ENCODE results near the gene DIP2C. TPM values are rescaled to one million over a fixed set of nuclear protein-coding genes. Genes with fewer than 3 reads are reported as not detected.

The DIP2C gene
- total and polyA plus RNA-seq, 2 experiments from 2014 or later = 9.1 to 15.8 TPM

DNA sequence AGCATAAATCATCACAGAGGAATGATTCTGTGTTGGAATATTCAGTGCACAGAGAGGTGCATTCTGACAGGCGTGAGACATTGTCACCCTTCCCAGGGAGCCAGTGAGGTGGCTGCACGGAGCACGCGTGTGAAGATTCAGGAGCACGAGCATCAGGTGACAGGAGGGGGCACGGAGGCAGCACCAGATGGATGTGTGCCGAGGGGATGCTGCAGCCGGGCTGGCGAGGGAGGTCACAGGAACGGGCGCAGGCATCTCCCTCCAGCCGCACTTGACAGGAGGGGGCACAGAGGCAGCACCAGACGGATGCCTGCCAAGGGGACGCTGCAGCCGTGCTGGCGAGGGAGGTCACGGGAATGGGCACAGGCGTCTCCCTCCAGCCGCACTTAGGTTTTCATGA lies 66.5 kb downstream of the DIP2C start:
- H3K36me3 ChIP-seq = no peaks in the 10 kb centered on the region
- H3K4me3 ChIP-seq = no peak overlapping the region
- DNase-seq (ENCODE audit: low read depth in 1 of 2, low spot score in 1 of 2) = no peak
- no peaks in the 10 kb centered on the region for H3K27me3 ChIP-seq
- H3K4me1 ChIP-seq (ENCODE audit: low read depth) = peaks cover 27% of the 10 kb centered on the region
- no peaks in the 10 kb centered on the region for H3K9me3 ChIP-seq (ENCODE audit: low read depth)
- TF ChIP-seq, protein P1, sequence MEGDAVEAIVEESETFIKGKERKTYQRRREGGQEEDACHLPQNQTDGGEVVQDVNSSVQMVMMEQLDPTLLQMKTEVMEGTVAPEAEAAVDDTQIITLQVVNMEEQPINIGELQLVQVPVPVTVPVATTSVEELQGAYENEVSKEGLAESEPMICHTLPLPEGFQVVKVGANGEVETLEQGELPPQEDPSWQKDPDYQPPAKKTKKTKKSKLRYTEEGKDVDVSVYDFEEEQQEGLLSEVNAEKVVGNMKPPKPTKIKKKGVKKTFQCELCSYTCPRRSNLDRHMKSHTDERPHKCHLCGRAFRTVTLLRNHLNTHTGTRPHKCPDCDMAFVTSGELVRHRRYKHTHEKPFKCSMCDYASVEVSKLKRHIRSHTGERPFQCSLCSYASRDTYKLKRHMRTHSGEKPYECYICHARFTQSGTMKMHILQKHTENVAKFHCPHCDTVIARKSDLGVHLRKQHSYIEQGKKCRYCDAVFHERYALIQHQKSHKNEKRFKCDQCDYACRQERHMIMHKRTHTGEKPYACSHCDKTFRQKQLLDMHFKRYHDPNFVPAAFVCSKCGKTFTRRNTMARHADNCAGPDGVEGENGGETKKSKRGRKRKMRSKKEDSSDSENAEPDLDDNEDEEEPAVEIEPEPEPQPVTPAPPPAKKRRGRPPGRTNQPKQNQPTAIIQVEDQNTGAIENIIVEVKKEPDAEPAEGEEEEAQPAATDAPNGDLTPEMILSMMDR (IDR thresholded peaks at IDR 0.05; ENCODE audit: low read depth, low read length) = no peak
- no peak overlapping the region for H3K27ac ChIP-seq

DNA sequence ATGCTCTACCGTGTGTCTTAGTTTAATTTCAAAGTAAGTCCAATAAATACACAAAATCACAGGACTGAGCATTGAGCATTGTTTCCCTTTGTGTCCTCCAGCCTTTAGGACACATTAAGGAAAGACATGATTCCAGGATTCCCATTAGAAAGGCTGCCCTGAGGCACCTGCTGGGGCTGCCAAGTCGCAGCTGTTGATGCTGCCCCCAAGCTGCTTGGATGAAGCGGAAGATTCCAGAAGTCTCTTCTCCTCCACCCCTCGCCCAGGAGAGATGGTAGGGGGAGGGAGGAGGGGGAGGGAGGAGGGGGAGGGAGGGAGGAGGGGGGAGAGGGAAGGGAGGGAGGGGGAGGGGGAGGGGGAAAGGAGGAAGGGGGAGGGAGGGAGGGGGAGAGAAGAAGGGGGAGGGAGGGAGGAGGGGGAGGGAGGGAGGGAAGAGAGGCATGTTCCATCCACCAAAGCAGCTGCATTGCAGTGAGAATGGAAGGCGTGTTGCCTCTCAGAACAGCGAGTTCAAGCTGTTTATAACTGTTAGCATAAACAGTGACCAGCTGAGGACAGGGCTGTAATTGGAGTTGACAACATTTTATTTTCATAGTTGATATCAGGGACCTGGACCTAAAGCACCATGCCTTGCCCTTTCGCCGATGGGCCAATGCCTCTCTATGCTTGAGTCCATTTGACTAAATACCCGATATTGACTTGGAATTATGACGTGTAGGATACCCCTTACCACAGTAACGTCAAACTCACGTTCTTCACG lies 67.3 kb downstream of the DIP2C start:
- TF ChIP-seq, protein P1 (IDR thresholded peaks at IDR 0.05; ENCODE audit: low read depth, low read length) = no peak
- H3K27ac ChIP-seq = no peak overlapping the region
- peaks cover 30% of the 10 kb centered on the region for H3K4me1 ChIP-seq (ENCODE audit: low read depth)
- no peaks in the 10 kb centered on the region for H3K27me3 ChIP-seq
- no peaks in the 10 kb centered on the region for H3K9me3 ChIP-seq (ENCODE audit: low read depth)
- no peak for DNase-seq (ENCODE audit: low read depth in 1 of 2, low spot score in 1 of 2)
- no peaks in the 10 kb centered on the region for H3K36me3 ChIP-seq
- H3K4me3 ChIP-seq = no peak overlapping the region

DNA sequence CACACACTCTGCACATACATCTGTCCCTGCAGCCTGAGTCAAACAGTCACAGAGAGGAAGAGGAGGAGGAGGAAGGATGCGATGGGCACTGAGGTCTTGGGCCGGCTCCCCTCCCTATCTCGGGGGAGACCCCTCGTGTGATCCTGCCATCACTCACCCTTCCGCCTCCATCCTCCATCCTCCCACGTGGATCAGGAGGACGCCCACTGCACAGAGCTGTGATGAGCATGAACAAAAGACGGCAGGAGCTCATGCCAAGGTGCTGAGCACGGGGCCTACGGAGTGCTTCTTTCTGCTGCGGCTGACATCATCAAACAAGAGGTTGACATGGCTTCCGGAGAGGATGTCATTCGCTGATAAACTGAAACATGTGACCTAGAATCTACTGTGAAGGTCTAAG lies 68.0 kb downstream of the DIP2C start:
- Histone ChIP-seq H3K4me3 (no peak overlapping the region), H3K27me3 (no peaks in the 10 kb centered on the region), H3K9me3 (ENCODE audit: low read depth) (no peaks in the 10 kb centered on the region), H3K4me1 (ENCODE audit: low read depth) (peaks cover 30% of the 10 kb centered on the region), H3K36me3 (no peaks in the 10 kb centered on the region), H3K27ac (no peak overlapping the region)
- TF ChIP-seq, protein P1 (IDR thresholded peaks at IDR 0.05; ENCODE audit: low read depth, low read length) = no peak
- DNase-seq (ENCODE audit: low read depth in 1 of 2, low spot score in 1 of 2) = no peak

DNA sequence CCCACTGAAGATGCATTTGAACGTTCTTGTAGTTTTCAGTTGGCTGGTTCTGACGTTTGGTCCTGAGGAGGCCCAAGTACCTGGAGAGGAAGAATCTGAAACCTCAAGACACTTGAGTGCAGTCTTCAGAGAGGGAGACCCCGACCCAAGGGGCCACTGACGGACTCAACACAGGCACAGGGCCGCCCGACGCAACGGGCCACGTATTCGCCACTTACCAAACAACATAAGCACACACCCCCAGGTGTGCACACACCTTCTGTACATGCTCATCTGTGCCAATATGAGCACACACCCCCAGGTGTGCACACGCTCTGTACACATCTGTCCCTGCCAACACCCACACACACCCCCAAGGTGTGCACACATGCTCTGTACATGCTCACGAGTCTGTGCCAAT lies 68.5 kb downstream of the DIP2C start:
- TF ChIP-seq, protein P1 (IDR thresholded peaks at IDR 0.05; ENCODE audit: low read depth, low read length) = no peak
- Histone ChIP-seq H3K27ac (no peak overlapping the region), H3K9me3 (ENCODE audit: low read depth) (no peaks in the 10 kb centered on the region), H3K4me1 (ENCODE audit: low read depth) (peaks cover 32% of the 10 kb centered on the region), H3K27me3 (no peaks in the 10 kb centered on the region), H3K36me3 (no peaks in the 10 kb centered on the region), H3K4me3 (no peak overlapping the region)
- no peak for DNase-seq (ENCODE audit: low read depth in 1 of 2, low spot score in 1 of 2)

DNA sequence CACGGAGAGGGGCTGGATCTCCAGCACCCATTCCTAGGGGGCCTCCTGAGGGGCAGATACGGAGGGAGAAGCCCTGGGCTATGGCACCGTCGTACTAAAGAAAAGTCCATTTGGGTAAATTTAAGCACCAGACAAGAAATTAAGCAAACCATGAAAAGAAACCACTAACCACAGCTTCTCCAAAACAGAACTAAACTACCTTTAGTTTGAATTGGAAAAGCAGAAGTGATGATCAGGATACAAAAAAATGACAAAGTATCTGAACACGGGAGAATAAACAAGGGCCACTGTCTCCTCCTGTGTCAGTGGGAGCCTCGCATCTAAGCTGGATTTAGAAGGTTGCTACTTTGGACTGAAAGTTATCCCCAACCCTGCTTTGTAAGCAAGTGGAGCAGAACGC lies 69.1 kb downstream of the DIP2C start:
- no peak for DNase-seq (ENCODE audit: low read depth in 1 of 2, low spot score in 1 of 2)
- H3K27me3 ChIP-seq = no peaks in the 10 kb centered on the region
- H3K4me3 ChIP-seq = no peak overlapping the region
- no peaks in the 10 kb centered on the region for H3K9me3 ChIP-seq (ENCODE audit: low read depth)
- no peaks in the 10 kb centered on the region for H3K36me3 ChIP-seq
- TF ChIP-seq, protein P1 (IDR thresholded peaks at IDR 0.05; ENCODE audit: low read depth, low read length) = no peak
- H3K27ac ChIP-seq = no peak overlapping the region
- peaks cover 33% of the 10 kb centered on the region for H3K4me1 ChIP-seq (ENCODE audit: low read depth)
